Coronary artery (tissue), 2 donors: ENCODE results near the gene KRTAP4-6.
"Not testable (repeated sequence)": the region's sequence is repeated elsewhere in the genome, so short reads cannot be mapped to it uniquely, and the experiment has no call there.

Experiments used
- DNase-seq: peaks from one replicate; pipeline ENCODE4 v3.0.0-alpha.2; 2017; ENCODE audit warnings: low spot score
- H3K27ac ChIP-seq, 2 donors: fragments of 200-600 bp; sonication (generic); one replicate each; pipeline ENCODE4 v1.5.1; 2016 to 2019
- H3K4me3 ChIP-seq: fragments of 200-600 bp; sonication (generic); 2 replicates; pipeline ENCODE4 v1.5.1; 2016; ENCODE audit warnings: mild to moderate bottlenecking, moderate library complexity
- TF ChIP-seq, protein P1 (sequence below): fragments of 200-600 bp; sonication (generic); IDR thresholded peaks from one replicate; pipeline ENCODE4 v1.5.1; 2019; ENCODE audit warnings: antibody characterized with exemption

The KRTAP4-6 gene

DNA sequence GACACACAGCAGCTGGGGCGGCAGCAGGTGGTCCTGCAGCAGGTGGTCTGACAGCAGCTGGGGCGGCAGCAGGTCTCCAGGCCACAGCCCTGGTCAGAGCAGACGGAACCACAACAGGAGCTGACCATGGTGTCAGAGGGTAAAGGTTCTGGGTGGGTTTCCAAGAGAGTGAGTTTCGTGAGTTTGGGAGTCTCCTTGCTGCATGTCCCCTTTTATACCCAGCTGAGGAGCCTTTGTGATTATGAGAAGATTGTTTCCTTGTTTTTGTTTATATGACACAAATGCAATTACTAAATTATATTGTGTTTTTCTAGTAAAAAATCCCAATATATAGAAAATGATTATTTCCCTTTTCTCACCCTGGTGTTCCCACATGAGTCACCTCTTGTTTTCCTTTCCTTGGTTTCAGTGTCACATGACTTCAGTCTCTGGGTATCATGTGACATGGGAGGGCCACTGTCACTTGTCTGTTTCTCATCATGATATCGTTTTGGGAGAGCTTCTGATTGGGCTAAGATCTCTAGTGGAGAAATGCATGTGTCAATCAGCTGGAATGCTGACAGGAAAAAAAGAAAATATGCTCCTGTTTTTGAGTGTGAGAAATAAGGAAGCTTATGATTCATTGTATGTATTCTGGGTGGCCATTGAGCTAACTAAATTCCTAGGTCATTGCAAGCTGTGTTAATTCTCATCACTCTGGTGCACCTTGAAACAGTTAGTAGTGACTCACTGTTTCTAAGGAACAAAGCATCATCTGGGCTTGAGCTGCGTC lies at the start of gene KRTAP4-6:
KRTAP4-6 (minus strand) TSS at position 185 of the 772 bp plus-strand sequence; CDS start at position 128, 57 bp downstream.
- H3K27ac ChIP-seq: no peak within 1 kb of the TSS
- TF ChIP-seq, protein P1, sequence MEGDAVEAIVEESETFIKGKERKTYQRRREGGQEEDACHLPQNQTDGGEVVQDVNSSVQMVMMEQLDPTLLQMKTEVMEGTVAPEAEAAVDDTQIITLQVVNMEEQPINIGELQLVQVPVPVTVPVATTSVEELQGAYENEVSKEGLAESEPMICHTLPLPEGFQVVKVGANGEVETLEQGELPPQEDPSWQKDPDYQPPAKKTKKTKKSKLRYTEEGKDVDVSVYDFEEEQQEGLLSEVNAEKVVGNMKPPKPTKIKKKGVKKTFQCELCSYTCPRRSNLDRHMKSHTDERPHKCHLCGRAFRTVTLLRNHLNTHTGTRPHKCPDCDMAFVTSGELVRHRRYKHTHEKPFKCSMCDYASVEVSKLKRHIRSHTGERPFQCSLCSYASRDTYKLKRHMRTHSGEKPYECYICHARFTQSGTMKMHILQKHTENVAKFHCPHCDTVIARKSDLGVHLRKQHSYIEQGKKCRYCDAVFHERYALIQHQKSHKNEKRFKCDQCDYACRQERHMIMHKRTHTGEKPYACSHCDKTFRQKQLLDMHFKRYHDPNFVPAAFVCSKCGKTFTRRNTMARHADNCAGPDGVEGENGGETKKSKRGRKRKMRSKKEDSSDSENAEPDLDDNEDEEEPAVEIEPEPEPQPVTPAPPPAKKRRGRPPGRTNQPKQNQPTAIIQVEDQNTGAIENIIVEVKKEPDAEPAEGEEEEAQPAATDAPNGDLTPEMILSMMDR: no peak
- H3K4me3 ChIP-seq: no peak within 1 kb of the TSS
- DNase-seq: no peak

GRCh38 chr17:41189837-41190318 lies 49.5 kb upstream of the KRTAP4-6 start, which contains the start of gene KRTAP9-1:
Gene KRTAP9-1 (plus strand): TSS chr17:41189887. CDS start chr17:41189887, 0 bp downstream.
- DNase-seq, H3K27ac ChIP-seq, H3K4me3 ChIP-seq: not testable (repeated sequence)

GRCh38 chr17:41186872-41187271 lies 46.5 kb upstream of the KRTAP4-6 start:
- no peak overlapping the region for H3K27ac ChIP-seq
- TF ChIP-seq, protein P1: no peak
- DNase-seq: no peak
- H3K4me3 ChIP-seq: no peak overlapping the region

GRCh38 chr17:41185001-41185400 lies 44.7 kb upstream of the KRTAP4-6 start:
- no peak for DNase-seq
- TF ChIP-seq, protein P1: no peak
- Histone ChIP-seq H3K4me3 (no peak overlapping the region), H3K27ac (no peak overlapping the region)

DNA sequence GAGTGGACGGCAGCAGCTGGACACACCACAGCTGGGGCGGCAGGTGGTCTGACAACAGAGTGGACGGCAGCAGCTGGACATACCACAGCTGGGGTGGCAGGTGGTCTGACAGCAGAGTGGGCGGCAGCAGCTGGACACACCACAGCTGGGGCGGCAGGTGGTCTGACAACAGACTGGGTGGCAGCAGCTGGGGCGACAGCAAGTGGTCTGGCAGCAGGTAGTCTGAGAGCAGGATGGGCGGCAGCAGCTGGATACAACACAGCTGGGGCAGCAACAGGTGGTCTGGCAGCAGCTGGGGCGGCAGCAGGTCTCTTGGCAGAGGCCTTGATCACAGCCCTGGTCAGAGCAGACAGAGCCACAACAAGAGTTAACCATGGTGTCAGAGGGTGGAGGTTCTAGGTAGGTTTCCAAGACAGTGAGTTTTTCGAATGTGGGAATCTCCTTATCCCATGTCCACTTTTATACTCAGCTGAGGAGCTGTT lies 44.2 kb upstream of the KRTAP4-6 start, which contains the start of gene KRTAP4-1:
KRTAP4-1 (minus strand) TSS at position 432 of the 482 bp plus-strand sequence; CDS start at position 375, 57 bp downstream.
- Histone ChIP-seq H3K4me3 (no peak within 1 kb of the TSS), H3K27ac (no peak within 1 kb of the TSS)
- TF ChIP-seq, protein P1: no peak
- no peak for DNase-seq

DNA sequence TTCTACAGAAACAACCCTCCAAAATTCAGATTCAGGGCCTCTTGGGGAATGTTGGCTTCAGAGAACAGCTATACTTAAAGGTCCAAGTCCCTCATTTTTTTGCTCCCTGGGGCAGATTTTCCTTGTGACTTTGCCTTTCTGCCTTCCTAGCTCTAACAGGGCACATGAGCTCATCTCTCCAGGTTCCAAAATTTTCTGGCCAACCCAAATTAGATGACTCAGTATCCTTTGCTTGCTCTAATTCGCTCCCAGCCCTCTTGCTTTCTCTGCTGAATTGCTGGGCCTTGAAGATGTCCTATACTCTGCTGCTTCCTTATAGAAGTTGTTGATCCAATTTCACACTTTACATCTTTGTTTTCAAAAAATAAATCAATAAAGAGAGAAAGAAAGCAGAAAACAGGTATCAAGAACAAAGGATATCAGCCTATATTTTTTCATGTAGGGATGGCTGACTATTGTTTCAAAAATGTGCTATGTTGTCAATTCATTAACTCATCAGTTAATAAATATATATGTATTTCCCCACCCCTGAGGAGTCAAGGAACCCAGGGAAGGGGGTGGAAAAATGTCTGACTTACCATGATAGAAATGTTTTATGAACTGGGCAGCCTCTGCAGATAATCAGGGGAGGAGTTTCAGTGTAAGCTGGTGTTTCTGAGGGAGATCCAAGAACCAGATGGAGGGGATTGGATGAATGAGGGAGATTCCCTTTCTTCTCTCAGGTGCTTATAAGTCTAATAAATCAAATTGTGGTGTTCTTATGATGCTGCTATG lies 38.7 kb upstream of the KRTAP4-6 start:
- Histone ChIP-seq H3K27ac (no peak overlapping the region), H3K4me3 (no peak overlapping the region)
- TF ChIP-seq, protein P1: no peak
- DNase-seq: no peak

- Histone ChIP-seq H3K27ac (no peak overlapping the region), H3K4me3 (no peak overlapping the region)
- DNase-seq: no peak
- TF ChIP-seq, protein P1: no peak
Observed at GRCh38 chr17:41178341-41178740, 38.0 kb upstream of the KRTAP4-6 start.
